SK-N-SH treated with all-trans-retinoic acid at 6 μM for 48 hours (cell line): ENCODE results near the gene PMM2.

Experiments
- ATAC-seq: fragments of 200-7000 bp; cut with Tn5 transposase; 3 replicates; pipeline ENCODE4 v1.9.1; 2020; ENCODE audit warnings: mild to moderate bottlenecking, moderate library complexity
- ARNTL ChIP-seq: fragments of 450-650 bp; formaldehyde crosslinking; IDR thresholded peaks from 2 replicates; pipeline ENCODE4 v1.5.0; 2020; ENCODE audit warnings: low read depth, mild to moderate bottlenecking, moderate library complexity, borderline replicate concordance
- BACH2 ChIP-seq: fragments of 250-450 bp; sonication (Bioruptor Pico); IDR thresholded peaks from 2 replicates; pipeline ENCODE4 v1.9.0; 2021; ENCODE audit warnings: mild to moderate bottlenecking, borderline replicate concordance
- CREB5 ChIP-seq: fragments of 250-450 bp; sonication (Bioruptor Pico); IDR thresholded peaks from 2 replicates; pipeline ENCODE4 v1.5.1; 2020; ENCODE audit warnings: low read depth, mild to moderate bottlenecking, moderate library complexity
- CSDC2 ChIP-seq: fragments of 250-450 bp; sonication (Bioruptor Pico); IDR thresholded peaks from 2 replicates; pipeline ENCODE4 v1.5.0; 2020; ENCODE audit warnings: mild to moderate bottlenecking, moderate library complexity
- CSRNP3 ChIP-seq: fragments of 250-450 bp; sonication (Bioruptor Pico); IDR thresholded peaks from 2 replicates; pipeline ENCODE4 v1.5.1; 2021; ENCODE audit warnings: mild to moderate bottlenecking, moderate library complexity
- ESRRG ChIP-seq: fragments of 250-450 bp; sonication (Bioruptor Pico); IDR thresholded peaks from 2 replicates; pipeline ENCODE4 v1.6.1; 2021; ENCODE audit warnings: mild to moderate bottlenecking
- GLIS3 ChIP-seq: fragments of 250-450 bp; sonication (Bioruptor Pico); IDR thresholded peaks from 2 replicates; pipeline ENCODE4 v1.5.0; 2020; ENCODE audit warnings: mild to moderate bottlenecking, moderate library complexity
- ISL1 ChIP-seq: fragments of 250-450 bp; sonication (Bioruptor Pico); IDR thresholded peaks from 2 replicates; pipeline ENCODE4 v2.1.2; 2022; ENCODE audit warnings: mild to moderate bottlenecking, moderate library complexity
- OSR1 ChIP-seq: fragments of 250-450 bp; sonication (Bioruptor Pico); IDR thresholded peaks from 2 replicates; pipeline ENCODE4 v1.8.0; 2022; ENCODE audit warnings: moderate library complexity, mild to moderate bottlenecking, inconsistent platforms
- PATZ1 ChIP-seq: fragments of 250-450 bp; sonication (Bioruptor Pico); IDR thresholded peaks from 2 replicates; pipeline ENCODE4 v1.8.0; 2020; ENCODE audit warnings: mild to moderate bottlenecking, moderate library complexity, borderline replicate concordance
- POU6F1 ChIP-seq: fragments of 250-450 bp; sonication (Bioruptor Pico); IDR thresholded peaks from 2 replicates; pipeline ENCODE4 v1.8.0; 2021; ENCODE audit warnings: low read depth, mild to moderate bottlenecking, moderate library complexity, borderline replicate concordance
- PPARA ChIP-seq: fragments of 250-450 bp; sonication (Bioruptor Pico); IDR thresholded peaks from 2 replicates; pipeline ENCODE4 v1.5.0; 2020; ENCODE audit warnings: mild to moderate bottlenecking, borderline replicate concordance
- RARB ChIP-seq: fragments of 250-450 bp; sonication (Bioruptor Pico); IDR thresholded peaks from 2 replicates; pipeline ENCODE4 v1.8.0; 2021; ENCODE audit warnings: mild to moderate bottlenecking, moderate library complexity
- SNAI2 ChIP-seq: fragments of 250-450 bp; sonication (Bioruptor Pico); IDR thresholded peaks from 2 replicates; pipeline ENCODE4 v1.5.0; 2020; ENCODE audit warnings: mild to moderate bottlenecking, moderate library complexity
- TCF4 ChIP-seq: fragments of 250-450 bp; sonication (Bioruptor Pico); IDR thresholded peaks from 2 replicates; pipeline ENCODE4 v1.8.0; 2021; ENCODE audit warnings: mild to moderate bottlenecking, moderate library complexity, borderline replicate concordance
- TOX ChIP-seq: fragments of 250-450 bp; sonication (Bioruptor Pico); IDR thresholded peaks from 2 replicates; pipeline ENCODE4 v1.8.0; 2021; ENCODE audit warnings: mild to moderate bottlenecking, moderate library complexity, borderline replicate concordance
- TSHZ2 ChIP-seq: fragments of 250-450 bp; sonication (Bioruptor Pico); IDR thresholded peaks from 2 replicates; pipeline ENCODE4 v1.5.0; 2020; ENCODE audit warnings: mild to moderate bottlenecking, moderate library complexity
- ZC3H10 ChIP-seq: fragments of 250-450 bp; sonication (Bioruptor Pico); IDR thresholded peaks from 2 replicates; pipeline ENCODE4 v1.5.1; 2021; ENCODE audit warnings: mild to moderate bottlenecking, moderate library complexity
- ZFP3 ChIP-seq: fragments of 250-450 bp; sonication (Bioruptor Pico); IDR thresholded peaks from 2 replicates; pipeline ENCODE4 v1.5.0; 2020; ENCODE audit warnings: mild to moderate bottlenecking, moderate library complexity
- ZFP30 ChIP-seq: fragments of 450-650 bp; formaldehyde crosslinking; IDR thresholded peaks from 2 replicates; pipeline ENCODE4 v1.5.0; 2022; ENCODE audit warnings: mild to moderate bottlenecking, moderate library complexity
- ZNF565 ChIP-seq: fragments of 450-650 bp; formaldehyde crosslinking; conservative IDR thresholded peaks from 2 replicates; pipeline ENCODE4 v1.5.0; 2020; ENCODE audit warnings: low read depth, mild to moderate bottlenecking, moderate library complexity
- ZNF70 ChIP-seq: fragments of 450-650 bp; formaldehyde crosslinking; IDR thresholded peaks from 2 replicates; pipeline ENCODE4 v1.5.0; 2020; ENCODE audit warnings: mild to moderate bottlenecking, moderate library complexity
- ZNF8 ChIP-seq: fragments of 450-650 bp; formaldehyde crosslinking; IDR thresholded peaks from 2 replicates; pipeline ENCODE4 v1.5.0; 2020; ENCODE audit warnings: mild to moderate bottlenecking, moderate library complexity

The PMM2 gene

GRCh38 chr16:8819411-8820034 lies 21.9 kb downstream of the PMM2 start (continued):
- no peak for TF ChIP-seq CSRNP3 (CRISPR knock-in tag)
- TF ChIP-seq ZNF70 (CRISPR knock-in tag) = no peak
- no peak for TF ChIP-seq ESRRG (CRISPR knock-in tag)
- TF ChIP-seq OSR1 = no peak
- TF ChIP-seq TCF4 (CRISPR knock-in tag) = no peak

GRCh38 chr16:8822403-8822802 lies 24.8 kb downstream of the PMM2 start:
- TF ChIP-seq POU6F1 (CRISPR knock-in tag) = no peak
- ATAC-seq = no peak

GRCh38 chr16:8826278-8826879 lies 28.7 kb downstream of the PMM2 start:
- peak; percentile 55; the same call in 1 of the 3 replicates for ATAC-seq

More at GRCh38 chr16:8826278-8826879, 28.7 kb downstream of the PMM2 start:
- no peak for TF ChIP-seq BACH2 (CRISPR knock-in tag)
- TF ChIP-seq TCF4 (CRISPR knock-in tag) = peak; percentile 98
- peak; percentile 89; the same call in 1 of the 2 replicates for TF ChIP-seq ESRRG (CRISPR knock-in tag)
- no peak for TF ChIP-seq RARB (CRISPR knock-in tag)
- TF ChIP-seq SNAI2 (CRISPR knock-in tag) = no peak
- no peak for TF ChIP-seq ZFP3 (CRISPR knock-in tag)
- no peak for TF ChIP-seq ARNTL (CRISPR knock-in tag)
- peak; percentile 16; the same call in 1 of the 2 replicates for TF ChIP-seq CREB5 (CRISPR knock-in tag)
- peak; percentile 77 for TF ChIP-seq ISL1 (CRISPR knock-in tag)
- TF ChIP-seq GLIS3 (CRISPR knock-in tag) = peak; percentile 93; the same call in 1 of the 2 replicates
- TF ChIP-seq PATZ1 (CRISPR knock-in tag) = no peak; the same call in 1 of the 2 replicates
- no peak for TF ChIP-seq OSR1
- 0 out of 2 replicates have a peak, but pooled peaks have one; percentile 15 for TF ChIP-seq ZNF70 (CRISPR knock-in tag)
- TF ChIP-seq POU6F1 (CRISPR knock-in tag) = no peak
- no peak for TF ChIP-seq ZC3H10 (CRISPR knock-in tag)
- peak; percentile 41; the same call in 1 of the 2 replicates for TF ChIP-seq ZFP30 (CRISPR knock-in tag)
- TF ChIP-seq CSRNP3 (CRISPR knock-in tag) = peak; percentile 88
- TF ChIP-seq PPARA (CRISPR knock-in tag) = no peak
- peak; percentile 96 for TF ChIP-seq TSHZ2
- TF ChIP-seq ZNF565 (CRISPR knock-in tag) = no peak
- no peak for TF ChIP-seq CSDC2 (CRISPR knock-in tag)
- peak; percentile 54 for TF ChIP-seq ZNF8 (CRISPR knock-in tag)
- TF ChIP-seq TOX (CRISPR knock-in tag) = no peak
- TF ChIP-seq, all 23 proteins: peak for 10
